Measurements from ENCODE around the gene KCTD2.

DNA sequence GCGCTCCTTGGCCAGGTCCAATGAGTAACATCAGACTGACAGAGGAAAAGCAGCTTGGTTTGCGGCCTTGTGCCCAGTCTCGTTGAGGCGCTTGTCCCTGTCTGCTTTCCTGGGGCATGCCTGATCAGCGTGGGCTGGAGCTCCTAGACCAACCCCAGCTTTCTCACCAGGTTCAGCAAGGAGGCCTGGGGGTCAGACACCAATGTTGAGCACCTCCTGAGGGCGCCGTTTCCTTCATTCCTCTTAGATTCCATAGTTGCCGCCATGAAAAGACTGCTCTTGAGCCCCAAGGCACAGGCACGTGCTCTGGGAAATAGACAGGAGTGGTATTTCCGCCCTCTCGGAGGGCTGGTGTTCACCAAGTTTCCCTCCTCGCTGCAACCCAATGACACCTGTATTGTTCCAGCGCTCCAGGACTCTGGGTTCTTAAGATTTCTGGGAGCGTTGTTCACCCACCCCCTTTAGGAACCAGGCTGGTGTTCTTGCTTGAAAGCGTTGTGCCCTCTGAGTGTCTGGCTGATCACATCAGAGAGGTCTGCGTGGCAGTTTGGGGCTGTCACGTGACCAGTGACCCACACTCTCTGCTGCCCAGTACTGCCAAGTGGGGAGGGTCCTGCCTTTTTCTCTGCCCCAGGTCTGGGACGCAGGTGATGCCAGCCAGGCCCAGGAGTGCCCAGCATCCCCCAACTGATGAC is 18.0 kb downstream of the KCTD2 start:
- TF ChIP-seq CTCF (IDR thresholded peaks at IDR 0.05; ENCODE audit: poor library complexity) (no peak), EZH2 (IDR thresholded peaks at IDR 0.05; ENCODE audit: borderline replicate concordance) (no peak), EZH2phosphoT487 (IDR thresholded peaks at IDR 0.05; ENCODE audit: low read depth, severe bottlenecking, unreplicated experiment) (no peak)

All from hepatocyte (in vitro differentiated cells).